HepG2 (cell line): ENCODE data around the gene NDUFB10. TPM values are rescaled to one million over a fixed set of nuclear protein-coding genes. Genes with fewer than 3 reads are reported as not detected.

Experiments
- ATAC-seq: fragments of 200-7000 bp; cut with Tn5 transposase; 3 replicates; pipeline ENCODE4 v1.9.1; 2020; ENCODE audit warnings: mild to moderate bottlenecking, moderate library complexity
- BruUV-seq: library from RNA; stranded (reverse); fragments of 400-500 nt; replicated peaks from 2 replicates; lab custom pipeline; 2021; lab: Mats Ljungman, UMichigan
- CTCF ChIA-PET: fragments of 300-600 bp; formaldehyde crosslinking; extraction: SDS; loops from one replicate; lab custom pipeline; 2021; ENCODE audit warnings: low total read pairs, inconsistent platforms, low intra/inter-chr PET ratio; lab: Yijun Ruan, JAX
- POLR2A ChIA-PET: fragments of 350-600 bp; sonication (Branson Sonifier 250); formaldehyde crosslinking; loops from one replicate; lab custom pipeline; 2020; ENCODE audit warnings: antibody characterized with exemption, inconsistent platforms; lab: Yijun Ruan, JAX
- DNase-seq: peaks from one replicate; pipeline ENCODE4 v3.0.0-alpha.2; 2015; ENCODE audit warnings: low spot score
- FAIRE-seq: peaks from 3 replicates; lab custom pipeline; 2011; peaks lifted over from hg19 to GRCh38; lab: Jason Lieb, UNC
- H2AFZ ChIP-seq: one replicate; pipeline ENCODE4 v1.6.1; 2011; ENCODE audit warnings: low read length, inconsistent platforms
- H3K27ac ChIP-seq: fragments of 300-600 bp; 3 replicates; pipeline ENCODE4 v1.8.0; 2011; ENCODE audit warnings: mixed run types, mild to moderate bottlenecking, mixed read lengths, low read length, inconsistent platforms; ENCODE audit not compliant: insufficient read depth; ENCODE audit errors: extremely low read length
- H3K27me3 ChIP-seq, 2 experiments: fragments of 200-600 bp in 1 of 2; 2 replicates in 1 of 2; 3 replicates in 1 of 2; pipeline versions ENCODE4 v1.6.0 to v1.8.0; 2011; ENCODE audit warnings: low read length in 2 of 2, mild to moderate bottlenecking in 2 of 2, moderate library complexity in 2 of 2, inconsistent platforms in 1 of 2; ENCODE audit not compliant: insufficient read depth in 2 of 2, control insufficient read depth in 1 of 2
- H3K36me3 ChIP-seq, 2 experiments: fragments of 200-600 bp in 1 of 2; replicated peaks in 1 of 2; 2 replicates in 1 of 2; 3 replicates in 1 of 2; pipeline versions ENCODE4 v1.5.1 to v1.8.0; 2011; ENCODE audit warnings: low read length in 2 of 2, inconsistent platforms in 1 of 2; ENCODE audit not compliant: insufficient read depth in 2 of 2, control insufficient read depth in 1 of 2
- H3K4me1 ChIP-seq: 2 replicates; pipeline ENCODE4 v1.5.1; 2012; ENCODE audit warnings: low read length, inconsistent platforms; ENCODE audit not compliant: insufficient read depth
- H3K4me2 ChIP-seq: 2 replicates; pipeline ENCODE4 v1.6.0; 2011; ENCODE audit warnings: low read depth, low read length, inconsistent platforms
- H3K4me3 ChIP-seq, 3 experiments: fragments of 200-600 bp in 1 of 3; sonication (generic), shearing (Covaris generic) in 1 of 3; replicated peaks in 1 of 3; 2 replicates each; pipeline ENCODE4 v1.5.1; 2011 to 2016; ENCODE audit warnings: low read length in 3 of 3, inconsistent platforms in 2 of 3, low read depth in 2 of 3, mild to moderate bottlenecking in 2 of 3, control low read depth in 1 of 3, mixed read lengths in 1 of 3; ENCODE audit not compliant: insufficient read depth in 1 of 3
- H3K79me2 ChIP-seq: one replicate; pipeline ENCODE4 v1.6.1; 2011; ENCODE audit warnings: low read length, inconsistent platforms; ENCODE audit not compliant: insufficient read depth
- H3K9ac ChIP-seq: 2 replicates; pipeline ENCODE4 v1.6.0; 2011; ENCODE audit warnings: mild to moderate bottlenecking, low read depth, low read length, inconsistent platforms; ENCODE audit not compliant: insufficient read depth
- H3K9me3 ChIP-seq: 2 replicates; pipeline ENCODE4 v1.5.1; 2012; ENCODE audit warnings: mild to moderate bottlenecking, low read length
- H4K20me1 ChIP-seq: 2 replicates; pipeline ENCODE4 v1.6.0; 2011; ENCODE audit warnings: inconsistent platforms, mild to moderate bottlenecking, low read length, moderate library complexity; ENCODE audit not compliant: insufficient read depth
- ETV5 ChIP-seq: IDR thresholded peaks from 2 replicates; pipeline ENCODE4 v1.6.1; 2018; ENCODE audit warnings: missing biosample characterization, missing genetic modification reagents, inconsistent platforms, borderline replicate concordance
- HMGA1 ChIP-seq: sonication (generic); formaldehyde crosslinking; conservative IDR thresholded peaks from 2 replicates; pipeline ENCODE4 v1.4.0; 2020; ENCODE audit warnings: missing genetic modification reagents
- HNF1A ChIP-seq, 2 experiments: sonication (generic) in 1 of 2; formaldehyde crosslinking in 1 of 2; IDR thresholded peaks; 2 replicates each; pipeline versions ENCODE4 v1.4.0 to v1.6.1; 2016 to 2020; ENCODE audit warnings: borderline replicate concordance in 1 of 2, low read depth in 1 of 2, mild to moderate bottlenecking in 1 of 2, missing genetic modification reagents in 1 of 2
- SAP130 ChIP-seq: IDR thresholded peaks from 2 replicates; pipeline ENCODE4 v1.6.1; 2016; ENCODE audit warnings: low read depth
- ZBTB34 ChIP-seq: sonication (generic); formaldehyde crosslinking; IDR thresholded peaks from 2 replicates; pipeline ENCODE4 v1.8.0; 2022; ENCODE audit warnings: mild to moderate bottlenecking, missing genetic modification reagents
- ZEB1 ChIP-seq: IDR thresholded peaks from 2 replicates; pipeline ENCODE4 v1.6.1; 2012; ENCODE audit warnings: mild to moderate bottlenecking, low read depth, inconsistent platforms; ENCODE audit not compliant: insufficient replicate concordance
- ZFP36 ChIP-seq: fragments of 150-350 bp; IDR thresholded peaks from 2 replicates; pipeline ENCODE4 v1.6.1; 2018; ENCODE audit warnings: borderline replicate concordance, low read length, low read depth; ENCODE audit not compliant: partially characterized antibody
- ZNF530 ChIP-seq: sonication (generic); formaldehyde crosslinking; IDR thresholded peaks from 2 replicates; pipeline ENCODE4 v1.5.0; 2020; ENCODE audit warnings: low read depth, mild to moderate bottlenecking, missing genetic modification reagents
- ZNF720 ChIP-seq: sonication (generic); formaldehyde crosslinking; IDR thresholded peaks from 2 replicates; pipeline ENCODE4 v1.4.0; 2020; ENCODE audit warnings: missing genetic modification reagents
- WGBS: methylation state at CpG from one replicate; pipeline ENCODE4 v1.1.6; 2017; ENCODE audit warnings: low lambda C conversion rate; 5-methylcytosine and 5-hydroxymethylcytosine counted together
- in situ Hi-C: cut with HindIII; loops from 2 replicates; pipeline ENCODE4 v1.10.0; 2017; ENCODE audit warnings: low pct_unique_long_range_greater_than_20kb; ENCODE audit not compliant: extremely low pct_ligation_motif_present
- intact Hi-C: fragments of 100-400 bp; cut with micrococcal nuclease; formaldehyde crosslinking; loops from one replicate; pipeline ENCODE4 v1.10.0; 2022; ENCODE audit not compliant: unreplicated experiment
- polyA plus RNA-seq, 8 experiments: library from polyadenylated mRNA; depleted of rRNA in 3 of 8; stranded (reverse) in 7 of 8; unstranded in 1 of 8; fragments of >200 nt; fragmentation: Illumina TruSeq in 4 of 8; extraction: Trizol in 4 of 8; gene quantifications; 2 replicates each; pipeline versions ENCODE4 v1.2.1 to v1.2.3, GENCODE V29; 2011 to 2016; ENCODE audit warnings: low read depth in 4 of 8, missing spikeins in 1 of 8, mixed read lengths in 1 of 8; ENCODE audit not compliant: insufficient read depth in 1 of 8
- total RNA-seq, 5 experiments: library from RNA; depleted of rRNA; stranded (reverse); fragments of >200 nt; fragmentation: Illumina TruSeq; extraction: Trizol; gene quantifications; 2 replicates each; pipeline ENCODE4 v1.2.3, GENCODE V29; 2016; ENCODE audit warnings: low read depth in 1 of 5
- TF ChIP-seq, protein P1 (sequence below): IDR thresholded peaks from 2 replicates; pipeline ENCODE4 v1.6.1; 2016; ENCODE audit warnings: low read depth, control low read depth
- TF ChIP-seq, protein P2 (sequence below): sonication (generic); formaldehyde crosslinking; IDR thresholded peaks from 2 replicates; pipeline ENCODE4 v1.4.0; 2020; ENCODE audit warnings: missing genetic modification reagents

Gene NDUFB10
- total and polyA plus RNA-seq, 2 of the 13 experiments (the other 11 are each of a cell fraction or from before 2014, with no cell fraction given) = 68.6 to 157 TPM

GRCh38 chr16:1929578-1930337 is 29.6 kb upstream of the NDUFB10 start:
- FAIRE-seq = no peak
- TF ChIP-seq ETV5 (CRISPR knock-in tag) = peak; percentile 26; the same call in 1 of the 2 replicates
- TF ChIP-seq, protein P1, sequence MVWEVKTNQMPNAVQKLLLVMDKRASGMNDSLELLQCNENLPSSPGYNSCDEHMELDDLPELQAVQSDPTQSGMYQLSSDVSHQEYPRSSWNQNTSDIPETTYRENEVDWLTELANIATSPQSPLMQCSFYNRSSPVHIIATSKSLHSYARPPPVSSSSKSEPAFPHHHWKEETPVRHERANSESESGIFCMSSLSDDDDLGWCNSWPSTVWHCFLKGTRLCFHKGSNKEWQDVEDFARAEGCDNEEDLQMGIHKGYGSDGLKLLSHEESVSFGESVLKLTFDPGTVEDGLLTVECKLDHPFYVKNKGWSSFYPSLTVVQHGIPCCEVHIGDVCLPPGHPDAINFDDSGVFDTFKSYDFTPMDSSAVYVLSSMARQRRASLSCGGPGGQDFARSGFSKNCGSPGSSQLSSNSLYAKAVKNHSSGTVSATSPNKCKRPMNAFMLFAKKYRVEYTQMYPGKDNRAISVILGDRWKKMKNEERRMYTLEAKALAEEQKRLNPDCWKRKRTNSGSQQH (CRISPR knock-in tag) = no peak
- no peak for TF ChIP-seq ZFP36
- peak; percentile 52; the same call in 1 of the 2 replicates for TF ChIP-seq SAP130 (CRISPR knock-in tag)
- TF ChIP-seq ZNF720 (CRISPR knock-in tag) = no peak
- TF ChIP-seq ZNF530 = no peak
- TF ChIP-seq ZBTB34 (CRISPR knock-in tag) = no peak
- no peak for TF ChIP-seq HMGA1 (CRISPR knock-in tag)
- no peak for TF ChIP-seq HNF1A (IDR thresholded peaks at IDR 0.05; ENCODE audit: low read depth)
- TF ChIP-seq HNF1A (CRISPR knock-in tag; IDR thresholded peaks at IDR 0.05; ENCODE audit: borderline replicate concordance) = no peak; the same call in 1 of the 2 replicates
- TF ChIP-seq, protein P2, sequence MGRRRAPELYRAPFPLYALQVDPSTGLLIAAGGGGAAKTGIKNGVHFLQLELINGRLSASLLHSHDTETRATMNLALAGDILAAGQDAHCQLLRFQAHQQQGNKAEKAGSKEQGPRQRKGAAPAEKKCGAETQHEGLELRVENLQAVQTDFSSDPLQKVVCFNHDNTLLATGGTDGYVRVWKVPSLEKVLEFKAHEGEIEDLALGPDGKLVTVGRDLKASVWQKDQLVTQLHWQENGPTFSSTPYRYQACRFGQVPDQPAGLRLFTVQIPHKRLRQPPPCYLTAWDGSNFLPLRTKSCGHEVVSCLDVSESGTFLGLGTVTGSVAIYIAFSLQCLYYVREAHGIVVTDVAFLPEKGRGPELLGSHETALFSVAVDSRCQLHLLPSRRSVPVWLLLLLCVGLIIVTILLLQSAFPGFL (CRISPR knock-in tag) = no peak
- TF ChIP-seq ZEB1 = no peak

More at GRCh38 chr16:1929578-1930337, 29.6 kb upstream of the NDUFB10 start:
- DNase-seq (peak; percentile 55), ATAC-seq (peak; percentile 56)
- intact Hi-C loops = no loop called here
- ChIA-PET POLR2A (interaction anchor here (0.6 to 2.7 kb wide), 12 partner anchors 10 to 147 kb away, joined by 3 to 14 read pairs (median 4); partner anchors contain the start of genes FAHD1, HAGH, MSRB1 and NUBP2), CTCF (interaction anchor here (0.7 to 2.2 kb wide), 5 partner anchors 12 to 117 kb away, joined by 3 to 22 read pairs (median 3); no protein-coding TSS in a partner anchor)
- Histone ChIP-seq H3K4me1 (peaks cover 73% of the 10 kb centered on the region), H3K36me3 (no peaks in the 10 kb centered on the region), H4K20me1 (no peaks in the 10 kb centered on the region), H3K4me3 (peak overlapping the region; percentile 59 to 73 (median 70)), H2AFZ (no peak overlapping the region), H3K27me3 (peaks cover 3 to 6% of the 10 kb centered on the region in 2 experiments; a peak in 2 of 5 replicates), H3K9me3 (no peaks in the 10 kb centered on the region), H3K9ac (peak overlapping the region; percentile 67), H3K79me2 (no peaks in the 10 kb centered on the region), H3K27ac (peak overlapping the region; percentile 38), H3K4me2 (peak overlapping the region; percentile 78)
- in situ Hi-C loops = no loop called here
- WGBS = 0% methylated on average over 5 of the region's 70 CpGs
- BruUV-seq = no TSS peak
